HG02840 (cell line): ENCODE data around the gene TMEM196.
"Not testable (repeated sequence)": the region's sequence is repeated elsewhere in the genome, so short reads cannot be mapped to it uniquely, and the experiment has no call there.

Experiments
- ATAC-seq: cut with Tn5 transposase; IDR thresholded peaks from one replicate; pipeline ENCODE4 v1.9.1; 2021; ENCODE audit warnings: mild to moderate bottlenecking, moderate library complexity, moderate number of reproducible peaks; ENCODE audit not compliant: unreplicated experiment, low FRiP score

TMEM196 gene

DNA sequence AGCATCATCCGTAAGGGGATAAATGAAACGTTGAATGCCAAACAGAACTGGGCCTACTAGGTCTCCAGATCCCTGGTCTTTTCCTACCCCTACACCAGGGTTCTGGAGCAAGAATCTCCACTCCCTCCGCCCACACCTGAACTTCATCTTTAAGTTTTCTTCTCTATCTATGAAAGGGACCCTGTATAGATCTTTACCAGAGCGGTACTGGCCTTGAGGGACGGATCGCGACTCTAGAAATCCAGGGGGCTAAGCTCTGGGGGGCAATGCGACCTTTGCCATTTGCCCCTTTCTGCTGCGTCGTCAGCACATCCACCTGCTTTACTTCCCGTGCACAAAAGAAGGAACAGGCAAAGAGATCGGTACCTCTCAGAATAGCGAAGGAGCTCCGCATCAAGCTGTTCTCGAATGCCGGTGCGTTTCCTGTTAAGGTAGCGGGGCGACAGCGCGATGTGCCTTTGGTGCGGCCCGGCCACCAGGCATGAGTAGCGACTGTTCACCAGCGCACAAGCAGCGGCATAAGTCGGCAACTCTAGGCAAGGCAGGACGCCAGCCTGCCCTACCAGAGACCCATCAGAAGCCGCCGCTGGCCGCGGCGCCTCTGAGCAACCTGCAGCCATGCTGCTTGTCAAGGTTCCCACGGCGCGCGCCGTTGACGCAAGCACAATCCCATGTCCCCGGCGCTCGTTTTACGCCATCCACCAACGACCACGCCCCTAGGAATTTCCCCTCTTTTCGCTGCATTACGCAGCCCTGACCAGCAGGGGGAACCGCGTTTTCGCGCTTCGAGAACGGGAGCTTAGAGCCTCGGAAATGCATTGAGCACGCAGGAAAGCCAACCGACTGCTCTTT lies 64.8 kb downstream of the TMEM196 start, which contains the start of gene POLR1F:
Gene POLR1F, minus strand, starts transcription at position 641 of the 852 bp plus-strand sequence. Its CDS starts 21 bp downstream, at position 620.
- peak; percentile 99 for ATAC-seq

DNA sequence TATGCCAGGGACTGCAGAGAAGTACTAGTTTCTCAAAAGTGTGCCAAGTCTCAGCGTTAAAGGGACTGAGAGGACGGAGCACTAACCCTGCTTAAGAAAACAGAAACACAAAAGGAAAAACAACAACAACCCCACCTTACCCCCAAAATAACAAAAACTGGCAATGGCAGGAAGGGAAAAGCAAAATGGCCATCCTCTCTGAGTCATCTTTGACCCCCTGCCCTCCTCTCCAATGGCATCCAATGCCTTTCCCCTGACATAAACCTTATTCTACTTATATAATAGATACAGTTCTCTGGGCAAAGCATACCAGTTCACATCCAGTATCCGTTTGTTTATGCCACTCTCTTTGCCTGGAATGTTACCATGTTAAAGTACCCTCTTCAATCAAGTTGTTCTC lies 66.2 kb downstream of the TMEM196 start:
- ATAC-seq = no peak

DNA sequence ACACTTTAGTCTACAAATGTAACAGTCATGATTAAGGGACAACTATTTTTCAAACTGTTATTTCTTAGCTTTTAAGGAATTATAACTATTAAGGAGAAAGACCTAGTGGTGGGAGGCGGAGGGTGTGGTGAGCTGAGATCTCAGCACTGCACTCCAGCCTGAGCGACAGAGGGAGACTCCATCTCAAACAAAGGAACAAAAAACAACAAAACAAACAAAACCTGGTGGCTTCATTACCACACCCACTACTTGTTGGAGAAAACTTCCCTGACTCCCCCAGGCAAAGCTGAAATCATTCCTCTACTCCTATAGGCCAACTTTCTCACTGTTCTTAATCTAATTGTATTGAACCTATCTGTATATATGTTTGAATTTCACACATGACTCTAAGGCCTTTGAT lies 67.8 kb downstream of the TMEM196 start:
- ATAC-seq = no peak

DNA sequence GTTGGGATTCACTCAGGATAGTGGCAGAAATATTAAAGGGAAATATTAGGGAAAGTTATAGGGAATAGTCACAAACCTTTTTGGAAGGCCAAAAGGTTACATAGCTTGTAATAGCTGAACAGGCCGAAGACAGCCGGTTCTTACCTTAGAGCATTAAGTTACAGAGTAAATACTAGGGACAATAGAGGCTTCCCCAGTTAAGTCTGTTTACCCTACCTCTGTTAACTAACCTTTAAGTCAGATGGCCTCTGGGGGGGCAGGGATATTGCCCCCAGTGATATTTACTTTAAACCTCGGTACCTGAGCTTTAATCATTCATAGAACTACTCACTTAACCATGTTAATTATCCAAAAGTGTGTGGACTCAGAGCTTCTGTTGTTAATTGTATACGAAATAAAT lies 71.9 kb downstream of the TMEM196 start:
- no peak for ATAC-seq

DNA sequence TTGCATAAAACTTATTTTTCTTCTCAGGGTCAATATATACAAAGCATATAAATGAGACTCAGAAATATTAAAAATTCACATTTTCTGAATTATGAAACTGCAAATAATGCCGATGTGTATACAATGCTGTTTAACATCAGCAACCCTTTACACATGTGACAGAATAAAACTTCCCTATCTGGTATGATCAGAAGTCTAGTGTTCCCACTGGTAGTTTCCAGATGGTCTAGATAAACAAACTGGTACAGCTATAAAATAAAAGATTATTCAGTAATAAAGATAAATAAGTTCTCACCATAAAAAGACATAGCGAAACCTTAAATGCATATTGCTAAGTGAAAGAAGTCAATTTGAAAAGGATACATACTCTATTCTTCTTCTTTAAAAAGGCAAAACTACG lies 72.5 kb downstream of the TMEM196 start:
- ATAC-seq = no peak

DNA sequence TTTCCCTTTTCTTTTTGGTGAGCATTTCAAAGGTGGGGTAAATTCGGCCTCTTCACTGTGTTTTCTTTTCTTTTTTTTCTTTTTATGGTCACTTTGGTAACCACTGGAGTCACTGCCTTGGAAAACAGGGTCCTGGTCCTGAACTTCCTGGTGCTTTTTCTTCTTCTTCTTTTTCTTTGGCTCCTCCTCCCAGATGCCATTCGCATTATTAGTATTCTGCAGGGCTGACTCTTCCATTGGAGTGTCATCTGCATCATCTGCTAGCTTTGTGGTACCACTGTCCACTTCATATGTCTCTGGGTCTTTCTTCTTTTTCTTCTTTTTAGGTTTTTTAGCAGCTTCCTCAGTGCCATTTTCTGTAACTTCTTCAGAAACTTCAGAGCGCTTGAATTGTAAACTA lies 75.1 kb downstream of the TMEM196 start:
- ATAC-seq = no peak

- no peak for ATAC-seq
Observed at GRCh38 chr7:19696926-19697325, 76.5 kb downstream of the TMEM196 start.

- no peak for ATAC-seq
Observed at GRCh38 chr7:19692111-19692828, 81.1 kb downstream of the TMEM196 start.

GRCh38 chr7:19690736-19691135 lies 82.7 kb downstream of the TMEM196 start:
- no peak for ATAC-seq

DNA sequence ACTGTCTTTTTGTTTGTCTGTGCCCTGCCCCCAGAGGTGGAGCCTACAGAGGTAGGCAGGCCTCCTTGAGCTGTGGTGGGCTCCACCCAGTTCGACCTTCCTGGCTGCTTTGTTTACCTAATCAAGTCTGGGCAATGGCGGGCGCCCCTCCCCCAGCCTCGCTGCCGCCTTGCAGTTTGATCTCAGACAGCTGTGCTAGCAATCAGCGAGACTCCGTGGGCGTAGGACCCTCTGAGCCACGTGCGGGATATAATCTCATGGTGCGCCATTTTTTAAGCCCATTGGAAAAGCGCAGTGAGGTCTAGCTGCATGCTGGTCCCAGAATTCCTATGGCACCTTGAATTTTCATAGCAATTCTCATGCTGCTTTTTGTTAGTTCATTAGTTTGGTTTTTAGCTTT lies 84.3 kb downstream of the TMEM196 start:
- ATAC-seq = not testable (repeated sequence)

DNA sequence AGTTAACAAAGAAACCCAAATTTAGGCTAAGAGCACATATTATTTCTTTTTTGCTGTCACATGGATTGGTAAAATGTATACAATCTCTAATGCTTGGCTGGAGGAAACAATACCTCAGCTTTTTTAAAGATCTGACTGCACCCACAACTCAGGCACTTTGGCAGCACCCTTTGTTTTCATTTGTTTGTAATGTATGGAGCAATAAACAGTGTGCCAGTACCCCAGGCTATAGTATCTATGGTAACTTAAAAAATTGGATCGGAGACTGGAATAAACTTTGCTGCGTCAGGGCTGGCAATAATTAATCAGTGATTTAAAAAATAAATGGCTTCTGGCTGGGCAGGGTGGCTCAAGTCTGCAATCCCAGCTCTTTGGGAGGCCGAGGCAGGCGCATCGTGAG lies 91.8 kb downstream of the TMEM196 start:
- ATAC-seq = no peak

DNA sequence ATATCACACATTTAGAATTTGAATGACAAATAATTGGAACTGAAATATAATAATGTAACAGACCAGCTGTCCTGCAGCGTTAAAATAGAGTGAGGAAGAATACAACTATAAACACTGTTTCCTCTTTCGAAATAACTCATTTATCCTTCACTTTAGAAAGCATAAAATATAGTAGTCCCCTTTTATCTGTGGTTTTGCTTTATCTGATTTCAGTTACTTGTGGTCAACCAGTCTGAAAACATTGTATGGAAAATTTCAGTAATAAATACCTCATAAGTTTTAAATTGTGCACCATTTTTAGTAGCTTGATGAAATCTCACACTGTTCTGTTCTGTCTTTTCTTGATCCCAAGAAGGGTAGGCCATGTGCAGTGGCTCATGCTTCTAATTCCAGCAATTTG lies 96.2 kb downstream of the TMEM196 start:
- peak; percentile 90 for ATAC-seq

DNA sequence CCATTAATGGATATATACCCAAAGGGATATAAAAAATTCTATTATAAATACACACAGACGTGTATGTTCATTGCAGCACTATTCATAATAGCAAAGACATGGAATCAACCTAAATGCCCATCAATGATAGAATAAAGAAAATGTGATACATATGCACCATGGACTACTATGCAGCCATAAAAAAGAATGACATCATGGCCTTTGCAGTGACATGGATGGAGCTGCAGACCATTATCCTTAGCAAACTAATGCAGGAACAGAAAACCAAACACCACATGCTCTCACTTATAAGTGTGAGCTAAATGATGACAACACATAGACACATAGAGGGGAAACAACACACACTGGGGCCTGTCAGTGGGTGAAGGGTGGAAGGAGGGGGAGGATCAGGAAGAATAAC lies 97.6 kb downstream of the TMEM196 start:
- ATAC-seq = no peak

GRCh38 chr7:19674266-19674960 lies 99.0 kb downstream of the TMEM196 start:
- ATAC-seq = no peak

- no peak for ATAC-seq
Observed at GRCh38 chr7:19670806-19671205, 102.6 kb downstream of the TMEM196 start.
